Measurements from ENCODE around the gene ZNF454. TPM values are rescaled to one million over a fixed set of nuclear protein-coding genes. Genes with fewer than 3 reads are reported as not detected.

Gene ZNF454
- total and polyA plus RNA-seq, 4 donors = 0.85 to 5.6 (median 2.2) TPM

- Histone ChIP-seq H3K9ac (ENCODE audit: insufficient read depth in 1 of 2, low read length in 2 of 2) (no peak overlapping the region), H3K27me3 (ENCODE audit: control insufficient read depth in 3 of 3, insufficient read depth in 3 of 3, low read length in 2 of 3) (no peaks in the 10 kb centered on the region), H3K36me3 (ENCODE audit: control insufficient read depth in 4 of 4, insufficient read depth in 4 of 4, low read length in 4 of 4) (peaks cover 0 to 5% (median 0%) of the 10 kb centered on the region in 4 donors), H3K4me3 (no peak overlapping the region), H3K9me3 (ENCODE audit: control insufficient read depth in 4 of 4, insufficient read depth in 3 of 4, low read length in 3 of 4) (peaks cover 0 to 79% (median 14%) of the 10 kb centered on the region in 4 donors), H3K27ac (ENCODE audit: low read depth in 1 of 2, low read length in 1 of 2) (no peak overlapping the region), H3K4me1 (ENCODE audit: control insufficient read depth in 5 of 5, insufficient read depth in 5 of 5, low read length in 5 of 5) (no peaks in the 10 kb centered on the region)
- WGBS, 2 donors = 93 to 94% methylated on average over 37 of the region's 37 CpGs
- no peak for TF ChIP-seq CTCF (IDR thresholded peaks at IDR 0.05; ENCODE audit: control extremely low read depth, extremely low read depth)
- no peak for DNase-seq
- no peak for ATAC-seq (ENCODE audit: insufficient read depth, low FRiP score)
Observed at GRCh38 chr5:178984145-178985072, 43.4 kb downstream of the ZNF454 start.

- 98% methylated on average over 41 to 43 of the region's 43 CpGs for WGBS, 2 donors
- DNase-seq = no peak
- no peak for ATAC-seq (ENCODE audit: insufficient read depth, low FRiP score)
- H3K9me3 ChIP-seq (ENCODE audit: control insufficient read depth in 4 of 4, insufficient read depth in 3 of 4, low read length in 3 of 4) = peaks cover 0 to 82% (median 13%) of the 10 kb centered on the region in 4 donors
- H3K4me1 ChIP-seq (ENCODE audit: control insufficient read depth in 5 of 5, insufficient read depth in 5 of 5, low read length in 5 of 5) = no peaks in the 10 kb centered on the region
- no peak overlapping the region for H3K4me3 ChIP-seq
- TF ChIP-seq CTCF (IDR thresholded peaks at IDR 0.05; ENCODE audit: control extremely low read depth, extremely low read depth) = no peak
- H3K9ac ChIP-seq (ENCODE audit: insufficient read depth in 1 of 2, low read length in 2 of 2) = no peak overlapping the region
- H3K27me3 ChIP-seq (ENCODE audit: control insufficient read depth in 3 of 3, insufficient read depth in 3 of 3, low read length in 2 of 3) = no peaks in the 10 kb centered on the region
- peaks cover 0 to 4% (median 0%) of the 10 kb centered on the region in 4 donors for H3K36me3 ChIP-seq (ENCODE audit: control insufficient read depth in 4 of 4, insufficient read depth in 4 of 4, low read length in 4 of 4)
- no peak overlapping the region for H3K27ac ChIP-seq (ENCODE audit: low read depth in 1 of 2, low read length in 1 of 2)
Observed at GRCh38 chr5:178986326-178986960, 45.4 kb downstream of the ZNF454 start.

GRCh38 chr5:178988436-178989220 lies 47.6 kb downstream of the ZNF454 start:
- H3K9me3 ChIP-seq (ENCODE audit: control insufficient read depth in 4 of 4, insufficient read depth in 3 of 4, low read length in 3 of 4) = peaks cover 0 to 73% (median 10%) of the 10 kb centered on the region in 4 donors
- no peaks in the 10 kb centered on the region for H3K4me1 ChIP-seq (ENCODE audit: control insufficient read depth in 5 of 5, insufficient read depth in 5 of 5, low read length in 5 of 5)
- no peak for TF ChIP-seq CTCF (IDR thresholded peaks at IDR 0.05; ENCODE audit: control extremely low read depth, extremely low read depth)
- H3K36me3 ChIP-seq (ENCODE audit: control insufficient read depth in 4 of 4, insufficient read depth in 4 of 4, low read length in 4 of 4) = peaks cover 0 to 4% (median 0%) of the 10 kb centered on the region in 4 donors
- no peak overlapping the region for H3K4me3 ChIP-seq
- WGBS, 2 donors = 93 to 96% methylated on average over 27 of the region's 27 CpGs
- ATAC-seq (ENCODE audit: insufficient read depth, low FRiP score) = no peak
- H3K9ac ChIP-seq (ENCODE audit: insufficient read depth in 1 of 2, low read length in 2 of 2) = no peak overlapping the region
- H3K27me3 ChIP-seq (ENCODE audit: control insufficient read depth in 3 of 3, insufficient read depth in 3 of 3, low read length in 2 of 3) = peaks cover 1 to 10% (median 7%) of the 10 kb centered on the region in 3 donors
- no peak overlapping the region for H3K27ac ChIP-seq (ENCODE audit: low read depth in 1 of 2, low read length in 1 of 2)
- no peak for DNase-seq
